VCaP (cell line): ENCODE results near the gene RNF8.
A peak's percentile ranks its signal among the peaks of the same experiment; 100 is the strongest.

Experiments
- H3K27ac ChIP-seq: fragments of 450-650 bp; 2 replicates; pipeline ENCODE4 v1.5.1; 2017
- CTCF ChIP-seq: fragments of 450-650 bp; conservative IDR thresholded peaks from 2 replicates; pipeline ENCODE4 v1.5.1; 2017; ENCODE audit warnings: mild to moderate bottlenecking, moderate library complexity

The RNF8 gene

DNA sequence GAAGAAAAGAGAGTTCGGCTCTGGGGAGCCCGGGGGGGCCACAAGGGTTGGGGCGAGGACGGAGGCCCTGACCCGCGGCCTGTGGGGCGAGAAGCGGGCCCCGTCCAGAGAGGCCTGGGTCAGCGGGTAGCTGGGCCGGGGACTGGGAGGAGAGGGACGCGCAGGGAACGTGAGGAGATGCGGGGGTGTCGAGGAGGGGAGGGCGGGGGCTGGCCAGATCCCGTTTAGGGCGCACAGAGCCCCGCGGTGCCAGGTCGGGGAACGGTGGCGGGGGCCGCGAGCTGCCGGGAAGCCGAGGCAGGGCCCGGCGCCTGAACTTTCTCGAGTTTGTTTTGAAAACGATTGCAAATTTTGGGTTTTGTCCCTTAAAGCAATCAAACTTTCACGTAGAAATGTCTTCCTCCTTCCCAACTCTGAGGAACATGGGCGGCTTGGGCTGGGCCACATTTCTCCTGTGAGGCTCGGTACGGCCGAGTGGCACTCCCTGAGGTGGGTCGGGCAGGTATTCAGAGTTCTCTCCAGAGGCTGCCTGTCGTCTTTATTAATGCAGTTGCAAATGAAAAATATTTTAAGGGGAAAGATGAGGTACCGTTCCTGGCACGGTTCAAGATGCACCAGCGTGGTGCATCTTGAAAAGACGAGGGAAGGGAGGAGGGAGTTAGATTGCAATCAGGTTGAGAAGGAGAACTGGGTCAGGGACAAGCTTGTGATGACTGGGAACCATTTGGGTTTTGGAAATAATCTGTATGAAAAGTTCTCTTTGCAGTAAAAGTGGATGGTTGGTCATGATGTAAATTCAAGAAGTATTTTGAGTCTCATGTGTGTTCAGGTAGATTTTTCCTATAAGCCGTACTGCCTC lies 972 bp downstream of the RNF8 start:
- TF ChIP-seq CTCF = no peak
- H3K27ac ChIP-seq = peak overlapping the region; percentile 70

DNA sequence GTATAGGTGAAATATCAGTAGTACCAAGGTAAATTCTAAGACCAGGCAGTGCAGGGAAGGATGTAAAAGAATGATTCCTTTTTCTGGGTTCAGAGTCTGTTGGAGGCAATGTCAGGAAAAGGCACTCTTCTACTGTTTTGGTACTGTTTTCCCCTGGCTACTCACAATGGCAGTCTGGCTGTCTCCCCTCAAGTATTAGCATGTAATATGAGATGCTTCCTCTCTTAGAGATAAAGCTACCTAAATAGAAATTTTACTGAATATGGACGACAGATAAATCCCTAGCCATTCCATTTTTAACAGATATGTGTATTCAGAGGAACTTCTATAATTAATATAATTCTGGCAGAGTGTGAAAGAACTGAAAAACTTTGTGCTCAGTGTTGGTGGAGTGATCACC lies 3.5 kb downstream of the RNF8 start:
- H3K27ac ChIP-seq = no peak overlapping the region
- TF ChIP-seq CTCF = no peak

GRCh38 chr6:37357860-37358259 lies 4.1 kb downstream of the RNF8 start:
- no peak for TF ChIP-seq CTCF
- H3K27ac ChIP-seq = no peak overlapping the region

DNA sequence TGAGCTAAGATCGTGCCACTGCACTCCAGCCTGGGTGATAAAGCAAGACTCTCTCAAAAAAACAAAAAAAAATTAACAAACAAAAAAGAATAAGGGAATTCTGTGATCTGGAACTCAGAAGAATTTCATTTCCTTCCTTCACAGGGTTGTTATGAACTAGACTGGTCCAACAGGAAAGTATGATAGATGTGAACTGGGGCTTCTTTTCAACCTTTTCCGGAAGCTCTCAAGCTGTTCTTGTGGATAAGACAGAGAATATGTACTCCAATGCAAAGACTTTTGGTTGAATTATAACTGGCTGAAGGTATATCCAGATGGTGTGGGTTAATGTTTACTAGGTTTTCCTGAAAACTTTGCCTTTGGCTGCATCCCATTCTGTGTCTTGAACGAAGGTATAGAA lies 5.3 kb downstream of the RNF8 start:
- TF ChIP-seq CTCF = no peak
- H3K27ac ChIP-seq = no peak overlapping the region

- TF ChIP-seq CTCF = no peak
- H3K27ac ChIP-seq = no peak overlapping the region
Observed at GRCh38 chr6:37362101-37362828, 8.5 kb downstream of the RNF8 start.

- TF ChIP-seq CTCF = peak; percentile 62
Observed at GRCh38 chr6:37365791-37366190, 12.0 kb downstream of the RNF8 start.

DNA sequence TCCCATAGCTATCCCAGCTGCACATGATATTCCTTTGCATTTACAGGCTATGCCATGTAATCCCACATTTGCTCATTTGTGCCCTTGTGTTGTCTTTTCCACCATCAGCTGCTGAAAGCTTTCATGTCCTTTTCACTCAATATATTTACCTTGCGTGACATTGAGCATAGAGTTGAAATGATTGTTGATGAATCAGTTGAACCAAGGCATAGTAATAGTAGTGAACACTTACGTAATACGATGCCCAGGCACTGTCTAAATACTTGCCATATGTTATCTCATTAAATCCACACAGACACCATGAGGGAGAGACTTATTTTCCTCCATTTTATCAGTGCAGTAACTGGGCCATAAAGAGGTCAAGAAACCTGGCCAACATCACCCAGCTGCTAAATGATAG lies 13.1 kb downstream of the RNF8 start:
- no peak for TF ChIP-seq CTCF
- H3K27ac ChIP-seq = no peak overlapping the region

More at GRCh38 chr6:37365791-37366190, 12.0 kb downstream of the RNF8 start:
- H3K27ac ChIP-seq = no peak overlapping the region
